HG02884 (cell line): ENCODE measurements around the gene FASN.

ENCODE experiments used
- ATAC-seq: cut with Tn5 transposase; IDR thresholded peaks from one replicate; pipeline ENCODE4 v1.9.1; 2021; ENCODE audit warnings: mild to moderate bottlenecking, moderate library complexity; ENCODE audit not compliant: unreplicated experiment

Gene FASN

GRCh38 chr17:82118168-82118814, 20.3 kb upstream of the FASN start:
- no peak for ATAC-seq

GRCh38 chr17:82117139-82118090, 19.4 kb upstream of the FASN start:
- no peak for ATAC-seq

- ATAC-seq: no peak
Observed at GRCh38 chr17:82116246-82116645, 18.2 kb upstream of the FASN start.

- no peak for ATAC-seq
Observed at GRCh38 chr17:82114872-82115271, 16.8 kb upstream of the FASN start.

DNA sequence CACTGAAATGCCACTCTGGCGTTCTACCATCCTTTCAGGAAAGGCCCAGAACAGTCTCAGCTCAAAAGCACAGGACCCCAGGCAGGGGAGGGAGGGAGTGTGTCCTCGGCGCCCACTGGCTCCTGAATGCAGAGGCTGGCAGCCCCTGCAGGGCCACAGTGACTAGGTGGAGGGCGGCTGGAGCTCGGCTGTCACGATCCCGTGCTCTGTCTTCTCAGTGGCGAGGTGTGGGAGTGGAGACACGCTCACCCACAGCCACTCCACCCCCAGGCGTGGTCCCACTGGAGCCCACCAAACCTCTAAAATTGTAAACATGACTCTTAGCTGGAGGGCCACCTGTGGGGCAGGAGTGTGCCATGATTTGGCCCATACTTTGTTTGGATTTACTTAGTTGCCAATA, 16.4 kb upstream of the FASN start:
- no peak for ATAC-seq

DNA sequence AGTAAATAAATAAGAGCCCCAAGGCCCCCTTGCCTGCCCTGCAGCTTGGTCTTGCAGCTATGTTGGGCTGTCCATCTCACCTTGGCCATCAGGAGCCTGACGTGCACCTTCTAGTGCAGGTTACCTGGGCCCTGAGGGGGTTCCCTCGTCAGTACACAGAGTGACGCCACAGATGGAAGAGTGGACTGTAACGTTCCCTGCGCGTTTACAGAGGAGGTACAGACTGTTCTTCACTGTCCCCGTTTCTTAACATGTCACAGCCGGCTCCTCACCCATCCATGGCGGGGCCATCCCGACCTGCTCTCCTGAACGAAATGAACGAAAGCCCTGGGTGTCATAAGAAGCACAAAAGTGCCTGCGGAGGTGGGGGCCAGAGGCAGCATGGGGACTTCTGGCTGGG, 15.9 kb upstream of the FASN start:
- no peak for ATAC-seq

- no peak for ATAC-seq
Observed at GRCh38 chr17:82113422-82113821, 15.4 kb upstream of the FASN start.

DNA sequence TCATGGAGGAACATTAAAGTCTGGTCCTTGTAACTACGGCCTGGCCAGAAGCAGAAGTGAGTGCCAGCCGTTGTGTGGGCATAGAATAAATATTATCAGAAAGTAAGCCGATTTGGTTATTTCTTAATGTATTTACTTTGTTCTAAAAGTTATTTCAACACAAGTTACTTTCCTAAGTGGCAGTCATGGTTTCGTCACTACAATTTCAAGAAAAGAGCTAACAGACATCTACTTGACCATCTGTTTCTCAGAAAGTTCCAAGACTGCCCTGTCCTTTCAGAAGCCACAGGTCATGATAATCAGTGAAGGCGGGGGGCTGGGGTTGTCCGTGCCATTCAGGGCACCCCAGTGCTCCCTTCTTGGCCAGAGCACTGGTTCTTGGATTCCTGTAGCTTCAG, 14.9 kb upstream of the FASN start:
- no peak for ATAC-seq

DNA sequence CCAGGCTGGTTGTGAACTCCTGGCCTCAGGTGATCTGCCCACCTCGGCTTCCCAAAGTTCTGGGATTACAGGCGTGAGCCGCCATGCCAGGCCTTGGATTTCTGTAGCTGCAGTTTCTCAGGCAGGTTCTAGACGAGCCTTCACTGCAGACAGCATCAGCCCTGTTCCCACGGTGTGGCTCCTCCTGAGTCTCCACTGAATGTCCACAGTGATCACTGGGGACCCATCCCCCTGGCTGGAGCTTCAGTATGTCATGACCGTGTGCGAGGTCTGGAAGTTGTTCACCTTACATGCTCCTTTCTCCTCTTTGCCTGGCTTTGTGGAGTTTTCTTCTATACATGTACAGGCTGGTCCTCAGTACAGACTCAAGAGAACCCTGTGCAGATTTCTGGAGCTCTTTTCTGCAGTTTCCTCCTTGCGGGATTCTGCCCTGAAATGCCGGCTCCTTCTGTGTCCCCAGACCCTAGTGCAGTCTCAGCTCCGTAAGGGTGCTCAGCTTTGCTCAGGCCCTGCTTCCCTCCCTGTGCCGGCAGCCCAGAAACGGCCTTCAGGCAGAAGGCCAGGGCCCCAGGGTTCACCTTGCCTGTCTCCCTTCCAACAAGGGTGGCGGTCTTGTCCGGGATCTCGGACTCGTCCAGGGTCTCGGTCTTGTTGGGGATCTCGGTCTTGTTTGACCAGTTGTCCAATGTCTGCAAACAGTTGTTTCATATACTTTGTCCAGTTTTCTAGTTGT, 14.3 kb upstream of the FASN start:
- ATAC-seq: no peak

DNA sequence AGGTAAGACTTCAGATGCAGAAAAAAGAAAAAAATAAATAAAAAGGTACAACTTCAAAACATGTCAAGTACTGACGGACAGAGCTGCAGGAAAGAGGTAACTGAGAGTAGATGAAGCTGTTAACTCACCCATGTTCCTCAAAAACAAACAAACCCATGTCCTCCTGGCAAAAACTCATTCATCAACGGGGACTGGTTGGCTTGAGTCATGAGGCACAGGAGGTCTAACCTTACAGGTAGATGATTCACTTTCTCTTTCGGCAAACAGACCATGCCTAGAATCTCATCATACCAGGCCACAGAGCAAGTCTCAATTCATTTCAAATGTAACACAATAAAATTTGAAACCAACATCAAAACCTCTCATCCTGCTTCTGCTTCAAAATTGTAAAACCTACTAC, 12.3 kb upstream of the FASN start:
- ATAC-seq: no peak

GRCh38 chr17:82108961-82109475, 11.0 kb upstream of the FASN start:
- no peak for ATAC-seq

DNA sequence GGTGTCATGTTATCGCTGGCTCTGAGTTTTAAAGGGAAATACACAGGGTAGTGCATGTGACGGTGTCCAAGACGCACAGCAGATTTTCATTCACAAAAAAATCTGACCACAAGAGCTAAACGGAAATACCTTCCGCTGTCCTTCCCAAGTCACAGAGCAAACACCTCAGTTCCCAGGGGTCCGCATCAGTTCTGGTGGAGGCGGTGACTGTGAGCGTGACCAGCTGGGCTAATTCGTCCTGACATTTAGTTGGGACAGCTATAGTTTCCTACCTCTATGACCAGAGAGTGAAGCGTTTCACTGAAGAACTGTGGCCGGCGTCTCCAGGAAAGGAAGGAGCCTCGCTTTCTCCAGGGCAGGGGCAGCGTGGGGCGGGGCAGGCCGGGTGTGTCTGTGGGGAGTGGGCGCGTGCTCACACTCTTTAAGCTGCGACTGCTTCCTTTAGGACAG, 10.5 kb upstream of the FASN start:
- no peak for ATAC-seq

- ATAC-seq: no peak
Observed at GRCh38 chr17:82108038-82108437, 10.0 kb upstream of the FASN start.

DNA sequence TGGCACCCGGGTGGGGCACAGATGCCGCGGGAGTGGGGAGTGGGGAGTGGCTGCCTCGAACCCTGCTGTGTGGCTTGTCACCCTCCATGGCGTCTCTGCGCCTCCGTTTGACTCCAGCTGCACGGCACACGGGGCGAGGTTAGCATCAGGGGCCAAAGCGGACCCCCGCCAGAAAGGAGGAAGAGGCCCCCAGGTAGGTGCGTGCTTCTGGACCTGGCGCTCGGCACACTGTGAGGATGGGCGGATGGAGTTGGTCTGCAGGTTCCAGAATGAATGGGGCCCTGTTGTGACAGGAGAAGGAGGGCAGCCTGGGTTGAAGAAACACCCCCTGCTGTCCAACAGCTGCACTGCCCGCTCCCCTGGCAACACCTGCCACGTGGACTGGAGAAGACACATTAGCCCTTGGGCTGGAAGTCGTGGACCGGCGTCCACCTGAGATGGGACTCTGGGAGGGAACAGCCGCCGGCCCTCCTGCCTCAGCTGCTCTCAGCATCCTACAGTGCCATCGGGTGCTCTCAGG, 9.4 kb upstream of the FASN start:
- ATAC-seq: no peak

DNA sequence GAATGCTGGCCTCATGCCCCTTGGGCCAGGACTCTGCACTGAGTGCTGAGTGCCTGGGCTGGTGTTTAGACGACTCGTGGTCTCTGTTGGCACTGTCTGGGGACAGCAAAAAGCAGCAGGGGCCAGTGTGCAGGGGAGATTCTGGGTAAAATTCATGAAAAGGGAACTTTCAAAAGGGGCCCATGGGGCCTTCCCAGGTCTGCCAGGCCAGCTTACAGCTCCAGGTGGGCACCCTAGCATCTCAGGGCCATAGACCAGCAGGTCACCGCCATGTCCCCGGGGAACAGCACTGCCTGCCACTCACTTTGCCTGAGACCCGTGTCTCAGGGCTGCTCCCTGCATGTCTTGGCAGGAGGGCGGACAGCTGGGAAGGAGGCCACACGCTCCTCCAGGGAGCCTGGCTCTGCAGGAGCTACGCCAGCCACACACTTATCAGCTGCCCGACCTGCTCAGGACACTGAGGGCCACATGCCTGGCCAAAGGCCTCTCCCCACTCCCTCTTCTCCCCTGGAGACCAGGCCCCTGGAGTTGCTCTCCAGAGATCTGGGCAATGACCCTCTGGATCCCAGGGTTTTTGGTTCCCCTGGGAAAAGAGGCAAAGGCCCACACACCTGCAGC, 8.8 kb upstream of the FASN start:
- no peak for ATAC-seq

GRCh38 chr17:82105882-82106687, 8.0 kb upstream of the FASN start:
- no peak for ATAC-seq

GRCh38 chr17:82105417-82105881, 7.4 kb upstream of the FASN start:
- no peak for ATAC-seq

- ATAC-seq: no peak
Observed at GRCh38 chr17:82104797-82105416, 6.9 kb upstream of the FASN start.
